Raji (cell line): ENCODE measurements around the gene HEXIM2.

Source experiments
- POLR2A ChIP-seq: IDR thresholded peaks from 2 replicates; pipeline ENCODE4 v1.6.1; 2011; ENCODE audit warnings: low read depth, low read length, control low read depth; ENCODE audit not compliant: insufficient read depth

The HEXIM2 gene

GRCh38 chr17:45197108-45197507, 35.4 kb downstream of the HEXIM2 start:
- no peak for TF ChIP-seq POLR2A

GRCh38 chr17:45197555-45198334, 36.1 kb downstream of the HEXIM2 start:
- TF ChIP-seq POLR2A: no peak

GRCh38 chr17:45200701-45201100, 39.0 kb downstream of the HEXIM2 start:
- TF ChIP-seq POLR2A: no peak

GRCh38 chr17:45201457-45201856, 39.8 kb downstream of the HEXIM2 start:
- TF ChIP-seq POLR2A: no peak

- no peak for TF ChIP-seq POLR2A
Observed at GRCh38 chr17:45218895-45219661, 57.4 kb downstream of the HEXIM2 start.
